ENCODE results near the gene RASGRF2. TPM values are rescaled to one million over a fixed set of nuclear protein-coding genes. Genes with fewer than 3 reads are reported as not detected.

Gene RASGRF2
- total and polyA plus RNA-seq, 2 of the 13 experiments (the other 11 are each of a cell fraction or from before 2014, with no cell fraction given): 23.6 to 29.0 TPM

- DNase-seq (ENCODE audit: low spot score) (no peak), FAIRE-seq (no peak), ATAC-seq (no peak)
- intact Hi-C loops (cut with micrococcal nuclease; ENCODE audit: unreplicated experiment) (no loop called here), in situ Hi-C loops (cut with HindIII; ENCODE audit: extremely low pct_ligation_motif_present, low pct_unique_long_range_greater_than_20kb) (no loop called here)
- no peaks in the 10 kb centered on the region for H3K9me3 ChIP-seq (ENCODE audit: low read length)
- H4K20me1 ChIP-seq (ENCODE audit: insufficient read depth, low read length): no peaks in the 10 kb centered on the region
- no peaks in the 10 kb centered on the region for H3K27me3 ChIP-seq (ENCODE audit: control insufficient read depth in 1 of 2, insufficient read depth in 2 of 2, low read length in 2 of 2)
- H3K36me3 ChIP-seq (replicated peaks in 1 of 2; ENCODE audit: control insufficient read depth in 1 of 2, insufficient read depth in 2 of 2, low read length in 2 of 2): peaks cover 8 to 28% of the 10 kb centered on the region in 2 experiments; a peak in 4 of 5 replicates
- H3K27ac ChIP-seq (ENCODE audit: extremely low read length, insufficient read depth, low read length): no peak overlapping the region
- no peak overlapping the region for H3K4me2 ChIP-seq (ENCODE audit: low read depth, low read length)
- ChIA-PET POLR2A (no interaction called here), CTCF (ENCODE audit: low intra/inter-chr PET ratio, low total read pairs) (no interaction called here)
- H3K4me1 ChIP-seq (ENCODE audit: insufficient read depth, low read length): no peaks in the 10 kb centered on the region
- no peak overlapping the region for H3K4me3 ChIP-seq (replicated peaks in 1 of 3; ENCODE audit: insufficient read depth in 1 of 3, low read depth in 2 of 3, low read length in 3 of 3)
- BruUV-seq (replicated peaks): no TSS peak
- WGBS (ENCODE audit: low lambda C conversion rate): 95% methylated on average over 8 of the region's 8 CpGs
- H2AFZ ChIP-seq (ENCODE audit: low read length): no peak overlapping the region
- no peaks in the 10 kb centered on the region for H3K79me2 ChIP-seq (ENCODE audit: insufficient read depth, low read length)
- H3K9ac ChIP-seq (ENCODE audit: insufficient read depth, low read depth, low read length): no peak overlapping the region
- TF ChIP-seq ZC3H13 (CRISPR knock-in tag; IDR thresholded peaks at IDR 0.05): no peak
- no peak for TF ChIP-seq YY1 (IDR thresholded peaks at IDR 0.05; ENCODE audit: insufficient read depth, insufficient replicate concordance, low read depth, low read length)
- no peak for TF ChIP-seq MXD1 (CRISPR knock-in tag; IDR thresholded peaks at IDR 0.05)
- no peak for TF ChIP-seq IRX3 (CRISPR knock-in tag; IDR thresholded peaks at IDR 0.05; ENCODE audit: borderline replicate concordance, low read depth)
- TF ChIP-seq ZNF576 (CRISPR knock-in tag; IDR thresholded peaks at IDR 0.05): no peak
- no peak for TF ChIP-seq PHF8 (CRISPR knock-in tag; IDR thresholded peaks at IDR 0.05)
- no peak for TF ChIP-seq TFDP2 (CRISPR knock-in tag; IDR thresholded peaks at IDR 0.05)
- TF ChIP-seq, protein P1, sequence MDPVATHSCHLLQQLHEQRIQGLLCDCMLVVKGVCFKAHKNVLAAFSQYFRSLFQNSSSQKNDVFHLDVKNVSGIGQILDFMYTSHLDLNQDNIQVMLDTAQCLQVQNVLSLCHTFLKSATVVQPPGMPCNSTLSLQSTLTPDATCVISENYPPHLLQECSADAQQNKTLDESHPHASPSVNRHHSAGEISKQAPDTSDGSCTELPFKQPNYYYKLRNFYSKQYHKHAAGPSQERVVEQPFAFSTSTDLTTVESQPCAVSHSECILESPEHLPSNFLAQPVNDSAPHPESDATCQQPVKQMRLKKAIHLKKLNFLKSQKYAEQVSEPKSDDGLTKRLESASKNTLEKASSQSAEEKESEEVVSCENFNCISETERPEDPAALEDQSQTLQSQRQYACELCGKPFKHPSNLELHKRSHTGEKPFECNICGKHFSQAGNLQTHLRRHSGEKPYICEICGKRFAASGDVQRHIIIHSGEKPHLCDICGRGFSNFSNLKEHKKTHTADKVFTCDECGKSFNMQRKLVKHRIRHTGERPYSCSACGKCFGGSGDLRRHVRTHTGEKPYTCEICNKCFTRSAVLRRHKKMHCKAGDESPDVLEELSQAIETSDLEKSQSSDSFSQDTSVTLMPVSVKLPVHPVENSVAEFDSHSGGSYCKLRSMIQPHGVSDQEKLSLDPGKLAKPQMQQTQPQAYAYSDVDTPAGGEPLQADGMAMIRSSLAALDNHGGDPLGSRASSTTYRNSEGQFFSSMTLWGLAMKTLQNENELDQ (CRISPR knock-in tag; IDR thresholded peaks at IDR 0.05; ENCODE audit: borderline replicate concordance): no peak
- TF ChIP-seq IRF2 (CRISPR knock-in tag; IDR thresholded peaks at IDR 0.05): no peak
- no peak for TF ChIP-seq MLXIP (CRISPR knock-in tag; IDR thresholded peaks at IDR 0.05; ENCODE audit: borderline replicate concordance)
- no peak for TF ChIP-seq MXI1 (IDR thresholded peaks at IDR 0.05; ENCODE audit: borderline replicate concordance, low read depth, low read length)
Measured at GRCh38 chr5:81214848-81215247, 254.7 kb downstream of the RASGRF2 start.

Data from HepG2 (cell line).